H1 (cell line): ENCODE results near the gene C5. TPM values are rescaled to one million over a fixed set of nuclear protein-coding genes. Genes with fewer than 3 reads are reported as not detected.

Source experiments
- CTCF ChIA-PET: fragments of 300-600 bp; sonication (Branson Sonifier 250); formaldehyde crosslinking; loops from one replicate; lab custom pipeline; 2021; ENCODE audit not compliant: partially characterized antibody; lab: Charles Lee
- POLR2A ChIA-PET: fragments of 300-600 bp; sonication (Branson Sonifier 250); formaldehyde crosslinking; loops from one replicate; lab custom pipeline; 2021; ENCODE audit warnings: inconsistent platforms; ENCODE audit not compliant: partially characterized antibody; lab: Charles Lee
- DNase-seq, 2 experiments: peaks; one replicate each; pipeline versions ENCODE4 v3.0.0 to v3.0.0-alpha.2; 2010 to 2022; ENCODE audit warnings: low spot score in 2 of 2, low read depth in 1 of 2, mixed read lengths in 1 of 2
- FAIRE-seq: peaks from 2 replicates; lab custom pipeline; 2011; peaks lifted over from hg19 to GRCh38; lab: Jason Lieb, UNC
- H2AFZ ChIP-seq: 2 replicates; pipeline ENCODE4 v1.8.1; 2012; ENCODE audit warnings: low read length, inconsistent platforms
- H2AK5ac ChIP-seq: 2 replicates; pipeline ENCODE4 v1.6.1; 2013; ENCODE audit warnings: low read depth, low read length
- H2BK120ac ChIP-seq: replicated peaks from 2 replicates; pipeline ENCODE3; 2013; ENCODE audit warnings: low read depth, low read length, inconsistent platforms
- H2BK12ac ChIP-seq: 2 replicates; pipeline ENCODE4 v1.6.1; 2013; ENCODE audit warnings: low read depth, low read length
- H2BK15ac ChIP-seq: 2 replicates; pipeline ENCODE4 v1.6.1; 2013; ENCODE audit warnings: low read length
- H2BK20ac ChIP-seq: 2 replicates; pipeline ENCODE4 v1.6.1; 2013; ENCODE audit warnings: low read length
- H2BK5ac ChIP-seq: 2 replicates; pipeline ENCODE4 v1.6.1; 2013; ENCODE audit warnings: low read depth, low read length
- H3K14ac ChIP-seq: 2 replicates; pipeline ENCODE4 v1.6.1; 2013; ENCODE audit warnings: inconsistent platforms; ENCODE audit not compliant: insufficient read length
- H3K18ac ChIP-seq: 2 replicates; pipeline ENCODE4 v1.6.1; 2013; ENCODE audit warnings: low read length; ENCODE audit errors: extremely low read depth
- H3K23ac ChIP-seq: 2 replicates; pipeline ENCODE4 v1.6.1; 2013; ENCODE audit warnings: inconsistent platforms; ENCODE audit not compliant: insufficient read length
- H3K23me2 ChIP-seq: 2 replicates; pipeline ENCODE4 v1.6.1; 2013; ENCODE audit warnings: low read depth, low read length
- H3K27ac ChIP-seq: 2 replicates; pipeline ENCODE4 v1.6.1; 2011; ENCODE audit warnings: low read depth, low read length, inconsistent platforms
- H3K27me3 ChIP-seq, 4 experiments: replicated peaks in 1 of 4; 1 replicate in 1 of 4; 2 replicates in 3 of 4; pipeline versions ENCODE4 v1.6.1 to v1.8.1; 2011 to 2013; ENCODE audit warnings: low read length in 3 of 4, mild to moderate bottlenecking in 3 of 4, inconsistent platforms in 2 of 4, mixed read lengths in 2 of 4, moderate library complexity in 1 of 4; ENCODE audit not compliant: control insufficient read depth in 3 of 4, insufficient read depth in 3 of 4; ENCODE audit errors: extremely low read depth in 1 of 4
- H3K36me3 ChIP-seq, 4 experiments: 2 replicates each; pipeline versions ENCODE4 v1.6.1 to v1.8.1; 2011 to 2013; ENCODE audit warnings: mild to moderate bottlenecking in 4 of 4, low read length in 3 of 4, moderate library complexity in 2 of 4, control low read depth in 1 of 4, inconsistent platforms in 1 of 4; ENCODE audit not compliant: insufficient read depth in 4 of 4, control insufficient read depth in 2 of 4
- H3K4ac ChIP-seq: replicated peaks from 2 replicates; pipeline ENCODE3; 2013; ENCODE audit warnings: low read length, low read depth, mixed read lengths, inconsistent platforms; ENCODE audit not compliant: insufficient read length
- H3K4me1 ChIP-seq, 4 experiments: replicated peaks in 1 of 4; 1 replicate in 1 of 4; 2 replicates in 3 of 4; pipeline versions ENCODE4 v1.6.1 to v1.8.1; 2011 to 2013; ENCODE audit warnings: low read length in 3 of 4, inconsistent platforms in 2 of 4, mixed read lengths in 1 of 4; ENCODE audit not compliant: insufficient read depth in 4 of 4, control insufficient read depth in 3 of 4
- H3K4me2 ChIP-seq, 2 experiments: 2 replicates each; pipeline versions ENCODE4 v1.6.1 to v1.8.1; 2011 to 2013; ENCODE audit warnings: low read depth in 2 of 2, low read length in 2 of 2, control low read depth in 1 of 2, inconsistent platforms in 1 of 2, mild to moderate bottlenecking in 1 of 2; ENCODE audit not compliant: insufficient read depth in 1 of 2
- H3K4me3 ChIP-seq, 4 experiments: fragments of 200-600, 300-600 bp in 1 of 4; sonication (generic), shearing (Covaris generic), sonication (Bioruptor Twin) in 1 of 4; 2 replicates each; pipeline versions ENCODE4 v1.5.1 to v1.8.1; 2011 to 2016; ENCODE audit warnings: low read length in 4 of 4, low read depth in 3 of 4, control low read depth in 2 of 4, inconsistent platforms in 2 of 4, mild to moderate bottlenecking in 2 of 4, mixed read lengths in 1 of 4, moderate library complexity in 1 of 4; ENCODE audit not compliant: insufficient read depth in 2 of 4; ENCODE audit errors: extremely low read depth in 1 of 4
- H3K56ac ChIP-seq: replicated peaks from 2 replicates; pipeline ENCODE3; 2013; ENCODE audit warnings: low read depth, mild to moderate bottlenecking, mixed read lengths, low read length, inconsistent platforms; ENCODE audit not compliant: insufficient read length
- H3K79me1 ChIP-seq: 2 replicates; pipeline ENCODE4 v1.6.1; 2013; ENCODE audit warnings: low read depth, low read length, control low read depth
- H3K79me2 ChIP-seq, 2 experiments: 2 replicates each; pipeline versions ENCODE4 v1.6.1 to v1.8.1; 2012 to 2013; ENCODE audit warnings: low read length in 2 of 2, mild to moderate bottlenecking in 2 of 2, inconsistent platforms in 1 of 2; ENCODE audit not compliant: insufficient read depth in 2 of 2, control insufficient read depth in 1 of 2
- H3K9ac ChIP-seq, 4 experiments: replicated peaks in 1 of 4; 1 replicate in 1 of 4; 2 replicates in 3 of 4; pipeline versions ENCODE4 v1.6.1 to v1.8.1; 2011 to 2013; ENCODE audit warnings: low read depth in 3 of 4, low read length in 3 of 4, control low read depth in 2 of 4, mild to moderate bottlenecking in 2 of 4, moderate library complexity in 2 of 4, inconsistent platforms in 1 of 4; ENCODE audit errors: extremely low read depth in 1 of 4
- H3K9me3 ChIP-seq, 2 experiments: 2 replicates each; pipeline versions ENCODE4 v1.6.1 to v1.8.1; 2012 to 2013; ENCODE audit warnings: mild to moderate bottlenecking in 2 of 2, moderate library complexity in 2 of 2, control low read depth in 1 of 2, inconsistent platforms in 1 of 2, low read depth in 1 of 2, low read length in 1 of 2, mixed read lengths in 1 of 2; ENCODE audit not compliant: insufficient read depth in 2 of 2
- H4K20me1 ChIP-seq, 2 experiments: replicated peaks in 1 of 2; 2 replicates each; pipeline versions ENCODE3 to v1.8.1; 2011 to 2013; ENCODE audit warnings: inconsistent platforms in 2 of 2, low read length in 2 of 2, mild to moderate bottlenecking in 1 of 2; ENCODE audit not compliant: insufficient read depth in 2 of 2, control insufficient read depth in 1 of 2
- H4K5ac ChIP-seq: 2 replicates; pipeline ENCODE4 v1.6.1; 2013; ENCODE audit warnings: low read length, low read depth, mixed read lengths, inconsistent platforms; ENCODE audit not compliant: insufficient read length
- H4K8ac ChIP-seq: 2 replicates; pipeline ENCODE4 v1.8.0; 2013; ENCODE audit warnings: mild to moderate bottlenecking, moderate library complexity, low read length, inconsistent platforms; ENCODE audit not compliant: insufficient read depth; ENCODE audit errors: extremely low read depth
- H4K91ac ChIP-seq: replicated peaks from 2 replicates; pipeline ENCODE3; 2013; ENCODE audit warnings: low read length, mixed read lengths, inconsistent platforms; ENCODE audit not compliant: insufficient read length
- ATF2 ChIP-seq: IDR thresholded peaks from 2 replicates; pipeline ENCODE4 v1.6.1; 2012; ENCODE audit warnings: low read length, inconsistent platforms
- BRCA1 ChIP-seq: IDR thresholded peaks from 2 replicates; pipeline ENCODE4 v1.6.1; 2012; ENCODE audit warnings: low read depth, low read length, improper control_type of control experiment
- CBX5 ChIP-seq: fragments of 300-800, 300-1000 bp; sonication (generic); IDR thresholded peaks from 2 replicates; pipeline ENCODE4 v1.7.1; 2016; ENCODE audit warnings: antibody characterized with exemption, low read length, low read depth
- CREB1 ChIP-seq: IDR thresholded peaks from 2 replicates; pipeline ENCODE4 v1.6.1; 2012; ENCODE audit warnings: inconsistent platforms
- KDM1A ChIP-seq: fragments of 200-600, 300-600 bp; sonication (generic); IDR thresholded peaks from 2 replicates; pipeline ENCODE4 v1.7.1; 2016; ENCODE audit warnings: mild to moderate bottlenecking, low read length, borderline replicate concordance
- PHF8 ChIP-seq: fragments of 200-600 bp; sonication (generic); conservative IDR thresholded peaks from 2 replicates; pipeline ENCODE4 v1.7.1; 2012; ENCODE audit warnings: low read depth, mild to moderate bottlenecking, inconsistent platforms, low read length, moderate library complexity
- RAD21 ChIP-seq, 2 experiments: IDR thresholded peaks in 1 of 2; conservative IDR thresholded peaks in 1 of 2; 2 replicates each; pipeline ENCODE4 v1.6.1; 2011; ENCODE audit warnings: low read depth in 2 of 2, low read length in 2 of 2, improper control_type of control experiment in 1 of 2, inconsistent platforms in 1 of 2, mild to moderate bottlenecking in 1 of 2, moderate library complexity in 1 of 2
- SIN3A ChIP-seq, 2 experiments: IDR thresholded peaks in 1 of 2; conservative IDR thresholded peaks in 1 of 2; 2 replicates each; pipeline ENCODE4 v1.6.1; 2011 to 2012; ENCODE audit warnings: low read length in 2 of 2, improper control_type of control experiment in 1 of 2, low read depth in 1 of 2, mild to moderate bottlenecking in 1 of 2
- SIX5 ChIP-seq: IDR thresholded peaks from 2 replicates; pipeline ENCODE4 v1.6.1; 2011; ENCODE audit warnings: mild to moderate bottlenecking, low read depth, low read length
- WGBS, 2 experiments: shearing (Covaris generic) in 1 of 2; methylation state at CpG; one replicate each; pipeline versions ENCODE4 v1.1.6 to v1.1.7; 2013 to 2015; ENCODE audit warnings: low lambda C conversion rate in 2 of 2, mixed read lengths in 2 of 2, inconsistent platforms in 1 of 2, low coverage in 1 of 2, missing lambda C conversion rate in 1 of 2; ENCODE audit not compliant: insufficient replicate concordance in 2 of 2, insufficient coverage in 1 of 2, insufficient read length in 1 of 2; ENCODE audit errors: extremely low coverage in 1 of 2, missing lambda C conversion rate in 1 of 2; 5-methylcytosine and 5-hydroxymethylcytosine counted together
- polyA plus RNA-seq, 7 experiments: library from polyadenylated mRNA; depleted of rRNA in 3 of 7; stranded (reverse) in 5 of 7; unstranded in 2 of 7; fragments of >200 nt in 5 of 7; fragments of 200-250 nt in 2 of 7; gene quantifications; 1 replicate in 5 of 7; 2 replicates in 1 of 7; 4 replicates in 1 of 7; pipeline versions ENCODE4 v1.2.1 to v1.2.3, GENCODE V29; 2011 to 2013; ENCODE audit warnings: missing spikeins in 2 of 7, mixed read lengths in 2 of 7
- total RNA-seq: library from RNA; stranded (reverse); fragmentation: NEBNext Ultra II Directional; extraction: Animal tissue kit (Norgen Biotek cat#: 25700); gene quantifications from 2 replicates; pipeline ENCODE4 v1.2.1, GENCODE V29; 2021
- TF ChIP-seq, protein P1 (sequence below): IDR thresholded peaks from 2 replicates; pipeline ENCODE4 v1.6.1; 2012; ENCODE audit warnings: inconsistent platforms

Gene C5
- total and polyA plus RNA-seq, 2 of the 8 experiments (the other 6 are each of a cell fraction or from before 2014, with no cell fraction given): 0.24 to 0.35 TPM

DNA sequence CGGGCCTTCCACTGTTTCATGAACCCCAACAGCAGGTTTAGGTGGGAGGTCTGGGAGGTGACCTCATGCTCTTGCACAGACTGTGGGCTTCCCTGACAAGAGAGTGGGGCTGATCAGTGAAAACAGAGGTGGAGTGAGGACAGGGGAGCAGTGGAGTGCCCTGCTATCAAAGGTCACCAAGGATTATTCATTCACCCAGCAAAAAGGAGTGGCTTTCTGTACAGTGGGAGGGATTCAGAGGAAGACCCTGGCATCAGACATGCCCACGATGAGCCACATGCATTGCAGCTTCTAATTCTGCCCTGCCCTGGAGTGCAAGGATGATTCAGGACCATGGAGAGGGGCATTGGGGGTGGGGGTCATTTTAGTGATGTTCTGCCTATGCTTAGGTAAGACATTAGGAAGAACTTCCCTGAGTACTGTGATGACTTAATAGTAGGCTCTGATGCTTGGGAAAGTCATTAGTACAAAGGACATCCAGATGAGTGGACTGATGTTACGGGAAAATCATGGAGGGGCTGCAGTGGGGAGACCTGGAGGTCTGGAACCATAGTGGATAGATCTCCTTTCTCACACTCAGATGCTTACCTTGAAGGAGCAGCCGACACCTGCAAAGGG lies 136.3 kb downstream of the C5 start:
- H4K5ac ChIP-seq: no peak overlapping the region
- no peak overlapping the region for H4K8ac ChIP-seq
- FAIRE-seq (no peak), DNase-seq (peak in 1 of 2 experiments; percentile 77)
- no peak overlapping the region for H3K56ac ChIP-seq
- H2AK5ac ChIP-seq: no peak overlapping the region
- H3K9ac ChIP-seq: no peak overlapping the region
- no peaks in the 10 kb centered on the region for H3K23me2 ChIP-seq
- H3K27me3 ChIP-seq: no peaks in the 10 kb centered on the region; a peak in 1 of 7 replicates
- no peak overlapping the region for H2BK15ac ChIP-seq
- H2BK5ac ChIP-seq: no peak overlapping the region
- H3K79me1 ChIP-seq: no peaks in the 10 kb centered on the region
- H3K23ac ChIP-seq: no peak overlapping the region
- no peak overlapping the region for H4K91ac ChIP-seq
- H2BK120ac ChIP-seq: no peak overlapping the region
- H2BK12ac ChIP-seq: no peak overlapping the region
- WGBS, 2 experiments: 86% methylated on average over 4 of the region's 4 CpGs; no CpG with 5 or more reads in 1 of the 2 experiments
- H3K4me3 ChIP-seq: no peak overlapping the region
- H3K4me1 ChIP-seq: peaks cover 0 to 12% (median 8%) of the 10 kb centered on the region in 4 experiments; a peak in 5 of 7 replicates
- no peaks in the 10 kb centered on the region for H3K79me2 ChIP-seq
- H3K27ac ChIP-seq: no peak overlapping the region
- H3K36me3 ChIP-seq: no peaks in the 10 kb centered on the region
- ChIA-PET POLR2A (interaction anchor here (1.0 to 1.1 kb wide), 2 partner anchors 10 to 81 kb away, joined by 3 read pairs; no protein-coding TSS in a partner anchor), CTCF (interaction anchor here (1.0 to 8.5 kb wide), 9 partner anchors 8 to 158 kb away, joined by 3 to 71 read pairs (median 4); no protein-coding TSS in a partner anchor)
- no peak overlapping the region for H2AFZ ChIP-seq
- no peak overlapping the region for H3K4me2 ChIP-seq
- no peak overlapping the region for H3K4ac ChIP-seq
- no peaks in the 10 kb centered on the region for H4K20me1 ChIP-seq
- no peaks in the 10 kb centered on the region for H3K9me3 ChIP-seq
- no peak overlapping the region; the same call in 1 of the 2 replicates for H2BK20ac ChIP-seq
- H3K18ac ChIP-seq: no peak overlapping the region
- no peak overlapping the region for H3K14ac ChIP-seq
- TF ChIP-seq CREB1 (0 out of 2 replicates have a peak, but pooled peaks have one; percentile 15), BRCA1 (no peak), ATF2 (no peak), PHF8 (no peak), CBX5 (no peak), SIX5 (no peak), KDM1A (peak; percentile 93), RAD21 (IDR thresholded peaks at IDR 0.05 in 1 of 2, conservative IDR thresholded peaks at IDR 0.05 in 1 of 2; ENCODE audit: low read depth in 2 of 2, low read length in 2 of 2) (no peak), SIN3A (conservative IDR thresholded peaks at IDR 0.05 in 1 of 2, IDR thresholded peaks at IDR 0.05 in 1 of 2; ENCODE audit: low read depth in 1 of 2, low read length in 2 of 2) (0 out of 4 replicates have a peak, but pooled peaks have one; percentile 54 to 70)
- TF ChIP-seq, protein P1, sequence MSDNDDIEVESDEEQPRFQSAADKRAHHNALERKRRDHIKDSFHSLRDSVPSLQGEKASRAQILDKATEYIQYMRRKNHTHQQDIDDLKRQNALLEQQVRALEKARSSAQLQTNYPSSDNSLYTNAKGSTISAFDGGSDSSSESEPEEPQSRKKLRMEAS: 0 out of 2 replicates have a peak, but pooled peaks have one; percentile 22
